Dermis blood vessel endothelial cell (primary cell): Measurements from ENCODE around the gene PRDM15. TPM values are rescaled to one million over a fixed set of nuclear protein-coding genes. Genes with fewer than 3 reads are reported as not detected.

Source experiments
- DNase-seq: peaks from one replicate; pipeline ENCODE4 v3.0.0; 2010
- total RNA-seq: library from RNA; depleted of rRNA; stranded (reverse); fragments of >200 nt; gene quantifications from 2 replicates; pipeline ENCODE4 v1.2.3, GENCODE V29; 2014

PRDM15 gene
- 5.8 and 7.3 TPM in 2 replicates for total RNA-seq

- DNase-seq: peak; percentile 87
Observed at GRCh38 chr21:41879190-41879998, at the start of gene PRDM15. Gene PRDM15, minus strand, starts transcription at chr21:41879344. Its CDS starts 18,981 bp downstream, at chr21:41860363.

- DNase-seq: peak; percentile 84
Observed at GRCh38 chr21:41928621-41929220, 49.6 kb upstream of the PRDM15 start.

- no peak for DNase-seq
Observed at GRCh38 chr21:41927727-41928409, 48.7 kb upstream of the PRDM15 start.

GRCh38 chr21:41926807-41927171, 47.6 kb upstream of the PRDM15 start:
- DNase-seq: no peak

GRCh38 chr21:41926117-41926806, 47.1 kb upstream of the PRDM15 start:
- peak; percentile 78 for DNase-seq

GRCh38 chr21:41925767-41926116, 46.6 kb upstream of the PRDM15 start:
- no peak for DNase-seq

- no peak for DNase-seq
Observed at GRCh38 chr21:41924368-41924754, 45.2 kb upstream of the PRDM15 start.

GRCh38 chr21:41923631-41924367, 44.7 kb upstream of the PRDM15 start:
- DNase-seq: no peak

- DNase-seq: no peak
Observed at GRCh38 chr21:41923186-41923585, 44.0 kb upstream of the PRDM15 start.

- DNase-seq: no peak
Observed at GRCh38 chr21:41921021-41921420, 41.9 kb upstream of the PRDM15 start.

- no peak for DNase-seq
Observed at GRCh38 chr21:41920476-41920875, 41.3 kb upstream of the PRDM15 start.

GRCh38 chr21:41919666-41920398, 40.7 kb upstream of the PRDM15 start:
- no peak for DNase-seq

- DNase-seq: no peak
Observed at GRCh38 chr21:41918561-41919358, 39.6 kb upstream of the PRDM15 start.

- DNase-seq: no peak
Observed at GRCh38 chr21:41917531-41917930, 38.4 kb upstream of the PRDM15 start.

GRCh38 chr21:41916888-41917433, 37.8 kb upstream of the PRDM15 start:
- DNase-seq: no peak

- no peak for DNase-seq
Observed at GRCh38 chr21:41914965-41915364, 35.8 kb upstream of the PRDM15 start.

GRCh38 chr21:41914358-41914757, 35.2 kb upstream of the PRDM15 start:
- no peak for DNase-seq

GRCh38 chr21:41913230-41913629, 34.1 kb upstream of the PRDM15 start:
- DNase-seq: no peak

GRCh38 chr21:41908829-41909228, 29.7 kb upstream of the PRDM15 start:
- DNase-seq: no peak

GRCh38 chr21:41907496-41908258, 28.5 kb upstream of the PRDM15 start:
- no peak for DNase-seq
